Spleen (tissue), 7 donors: Measurements from ENCODE around the gene CDH16.

Experiments used
- CTCF ChIP-seq, 11 experiments: fragments of 200-600 bp in 7 of 11; fragments of 450-650 bp in 4 of 11; sonication (generic) in 4 of 11; IDR thresholded peaks in 8 of 11; conservative IDR thresholded peaks in 3 of 11; 1 replicate in 7 of 11; 2 replicates in 4 of 11; pipeline versions ENCODE4 v1.4.0 to v1.8.0; 2016 to 2021; ENCODE audit warnings: antibody characterized with exemption in 11 of 11, inconsistent platforms in 4 of 11, mild to moderate bottlenecking in 1 of 11
- POLR2A ChIP-seq, 3 donors: fragments of 450-650 bp; IDR thresholded peaks; one replicate each; pipeline ENCODE4 v1.5.1; 2017; ENCODE audit warnings: antibody characterized with exemption in 3 of 3, mild to moderate bottlenecking in 1 of 3
- donor health status: DM: no; HTN: no; CAD: no; lungs with moderate emphysema.
- donor health status: DM: no; HTN: no; CAD: no.
- donor health status: DM: no; HTN: no; CAD: no.

- no peak for TF ChIP-seq CTCF (IDR thresholded peaks at IDR 0.05 in 8 of 11, conservative IDR thresholded peaks at IDR 0.05 in 3 of 11)
- TF ChIP-seq POLR2A (IDR thresholded peaks at IDR 0.05), result no peak
Observed at GRCh38 chr16:66932076-66932475, 13.4 kb upstream of the CDH16 start.
